GM19455 (cell line): ENCODE results near the gene NRAP.

Experiments
- ATAC-seq: cut with Tn5 transposase; IDR thresholded peaks from one replicate; pipeline ENCODE4 v1.9.1; 2021; ENCODE audit not compliant: unreplicated experiment

The NRAP gene

GRCh38 chr10:113663908-113664307 is at the start of gene NRAP:
TSS of gene NRAP (minus strand) at chr10:113664041. CDS start at chr10:113663882, 159 bp downstream.
- ATAC-seq: no peak

GRCh38 chr10:113713640-113713982 is 49.8 kb upstream of the NRAP start:
- no peak for ATAC-seq

- no peak for ATAC-seq
Measured at GRCh38 chr10:113712755-113713639, 49.2 kb upstream of the NRAP start.

GRCh38 chr10:113712024-113712423 is 48.2 kb upstream of the NRAP start:
- ATAC-seq: no peak

GRCh38 chr10:113711142-113711541 is 47.3 kb upstream of the NRAP start:
- ATAC-seq: no peak

GRCh38 chr10:113709221-113709838 is 45.5 kb upstream of the NRAP start:
- no peak for ATAC-seq

GRCh38 chr10:113708640-113709039 is 44.8 kb upstream of the NRAP start:
- ATAC-seq: no peak

- ATAC-seq: no peak
Measured at GRCh38 chr10:113706623-113707022, 42.8 kb upstream of the NRAP start.

GRCh38 chr10:113705344-113705652 is 41.5 kb upstream of the NRAP start:
- ATAC-seq: no peak

- no peak for ATAC-seq
Measured at GRCh38 chr10:113704637-113705343, 40.9 kb upstream of the NRAP start.

GRCh38 chr10:113697595-113697994 is 33.8 kb upstream of the NRAP start:
- no peak for ATAC-seq

- no peak for ATAC-seq
Measured at GRCh38 chr10:113695691-113696090, 31.9 kb upstream of the NRAP start.

- ATAC-seq: no peak
Measured at GRCh38 chr10:113693348-113693747, 29.5 kb upstream of the NRAP start.

GRCh38 chr10:113692271-113692670 is 28.4 kb upstream of the NRAP start:
- no peak for ATAC-seq

- ATAC-seq: no peak
Measured at GRCh38 chr10:113691381-113691780, 27.5 kb upstream of the NRAP start.

- no peak for ATAC-seq
Measured at GRCh38 chr10:113690749-113691148, 26.9 kb upstream of the NRAP start.

GRCh38 chr10:113689574-113689973 is 25.7 kb upstream of the NRAP start:
- no peak for ATAC-seq

- no peak for ATAC-seq
Measured at GRCh38 chr10:113689057-113689456, 25.2 kb upstream of the NRAP start.

GRCh38 chr10:113687037-113687436 is 23.2 kb upstream of the NRAP start:
- ATAC-seq: no peak

GRCh38 chr10:113686028-113686427 is 22.2 kb upstream of the NRAP start:
- no peak for ATAC-seq

- ATAC-seq: no peak
Measured at GRCh38 chr10:113683300-113683699, 19.5 kb upstream of the NRAP start.
